Muscle layer of colon (tissue), 2 donors: Measurements from ENCODE around the gene POLA1.
"Not testable (repeated sequence)": the region's sequence is repeated elsewhere in the genome, so short reads cannot be mapped to it uniquely, and the experiment has no call there.

Experiments
- H3K27ac ChIP-seq: one replicate; pipeline ENCODE4 v1.7.0; 2013; ENCODE audit warnings: low read depth, mild to moderate bottlenecking, low read length, moderate library complexity
- H3K27me3 ChIP-seq, 2 donors: one replicate each; pipeline ENCODE4 v1.7.0; 2013; ENCODE audit warnings: low read length in 2 of 2, mild to moderate bottlenecking in 2 of 2; ENCODE audit not compliant: insufficient read depth in 2 of 2, control insufficient read depth in 1 of 2
- H3K36me3 ChIP-seq: one replicate; pipeline ENCODE4 v1.7.0; 2013; ENCODE audit warnings: mild to moderate bottlenecking, low read length; ENCODE audit not compliant: insufficient read depth
- H3K4me1 ChIP-seq: one replicate; pipeline ENCODE4 v1.7.0; 2013; ENCODE audit warnings: mild to moderate bottlenecking, low read length; ENCODE audit not compliant: insufficient read depth
- H3K4me3 ChIP-seq, 2 donors: one replicate each; pipeline ENCODE4 v1.7.0; 2013; ENCODE audit warnings: low read length in 2 of 2, low read depth in 1 of 2, mild to moderate bottlenecking in 1 of 2, moderate library complexity in 1 of 2
- H3K9ac ChIP-seq: one replicate; pipeline ENCODE4 v1.7.0; 2013; ENCODE audit warnings: low read length
- H3K9me3 ChIP-seq: one replicate; pipeline ENCODE4 v1.7.0; 2013; ENCODE audit warnings: mild to moderate bottlenecking, low read length
- donor health status: abdominal sarcoma.
- donor health status: Adenocarcinoma of cecum.

POLA1 gene

DNA sequence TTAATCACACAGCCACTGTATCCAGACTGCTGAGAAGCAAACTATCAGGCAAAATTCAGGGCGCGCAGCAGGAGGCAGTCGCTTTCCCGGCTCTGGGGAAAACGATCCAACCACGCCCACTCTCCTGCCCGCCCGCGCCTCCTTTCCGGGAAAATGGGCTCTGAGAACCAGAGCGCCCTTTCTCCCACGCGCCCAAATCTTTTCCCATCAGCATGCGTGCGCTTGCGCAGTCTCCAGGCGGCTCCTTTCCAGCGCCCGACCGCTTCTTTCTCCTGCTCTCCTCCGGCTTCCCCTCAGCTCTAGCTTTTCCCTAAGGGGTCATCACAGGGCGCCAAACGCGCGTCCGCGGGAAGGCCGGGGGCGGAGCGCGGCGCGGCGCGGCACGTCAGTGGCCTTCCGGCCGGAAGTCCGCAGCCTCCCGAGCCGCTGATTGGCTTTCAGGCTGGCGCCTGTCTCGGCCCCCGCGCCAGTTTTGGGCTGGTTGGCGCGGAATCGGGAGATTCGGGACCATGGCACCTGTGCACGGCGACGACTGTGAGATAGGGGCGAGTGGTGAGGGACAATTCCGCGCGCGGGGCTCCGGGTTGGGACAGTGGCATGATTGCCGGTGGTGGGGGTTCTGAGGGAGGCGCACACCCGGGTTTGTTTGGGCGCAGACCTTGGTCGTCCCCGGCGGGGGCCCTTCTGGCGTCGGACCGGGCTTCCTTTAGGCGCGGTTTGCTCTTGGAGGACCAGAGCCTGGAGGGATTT is at the start of gene POLA1:
Gene POLA1 (plus strand): TSS at position 466 of the 750 bp plus-strand sequence. CDS start 44 bp downstream, at position 510.
- no peaks in the 10 kb centered on the region for H3K27me3 ChIP-seq
- H3K36me3 ChIP-seq: no peaks in the 10 kb centered on the region
- peaks cover 6% of the 10 kb centered on the region for H3K4me1 ChIP-seq
- H3K4me3 ChIP-seq: peak within 1 kb of the TSS in 1 of 2 donors; percentile 74
- H3K27ac ChIP-seq: peak within 1 kb of the TSS; percentile 41
- no peaks in the 10 kb centered on the region for H3K9me3 ChIP-seq
- peak within 1 kb of the TSS; percentile 25 for H3K9ac ChIP-seq

GRCh38 chrX:24646006-24646405 is 47.7 kb upstream of the POLA1 start:
- Histone ChIP-seq H3K4me1 (peaks cover 5% of the 10 kb centered on the region), H3K27me3 (peaks cover 0 to 10% of the 10 kb centered on the region in 2 donors), H3K36me3 (no peaks in the 10 kb centered on the region), H3K9me3 (no peaks in the 10 kb centered on the region), H3K4me3 (peak overlapping the region in 1 of 2 donors; percentile 20), H3K9ac (no peak overlapping the region), H3K27ac (no peak overlapping the region)

GRCh38 chrX:24646745-24647182 is 47.0 kb upstream of the POLA1 start:
- no peaks in the 10 kb centered on the region for H3K36me3 ChIP-seq
- peaks cover 0 to 10% of the 10 kb centered on the region in 2 donors for H3K27me3 ChIP-seq
- no peak overlapping the region for H3K9ac ChIP-seq
- peak overlapping the region; percentile 23 for H3K27ac ChIP-seq
- peaks cover 5% of the 10 kb centered on the region for H3K4me1 ChIP-seq
- H3K9me3 ChIP-seq: no peaks in the 10 kb centered on the region
- peak overlapping the region in 1 of 2 donors; percentile 64 for H3K4me3 ChIP-seq

DNA sequence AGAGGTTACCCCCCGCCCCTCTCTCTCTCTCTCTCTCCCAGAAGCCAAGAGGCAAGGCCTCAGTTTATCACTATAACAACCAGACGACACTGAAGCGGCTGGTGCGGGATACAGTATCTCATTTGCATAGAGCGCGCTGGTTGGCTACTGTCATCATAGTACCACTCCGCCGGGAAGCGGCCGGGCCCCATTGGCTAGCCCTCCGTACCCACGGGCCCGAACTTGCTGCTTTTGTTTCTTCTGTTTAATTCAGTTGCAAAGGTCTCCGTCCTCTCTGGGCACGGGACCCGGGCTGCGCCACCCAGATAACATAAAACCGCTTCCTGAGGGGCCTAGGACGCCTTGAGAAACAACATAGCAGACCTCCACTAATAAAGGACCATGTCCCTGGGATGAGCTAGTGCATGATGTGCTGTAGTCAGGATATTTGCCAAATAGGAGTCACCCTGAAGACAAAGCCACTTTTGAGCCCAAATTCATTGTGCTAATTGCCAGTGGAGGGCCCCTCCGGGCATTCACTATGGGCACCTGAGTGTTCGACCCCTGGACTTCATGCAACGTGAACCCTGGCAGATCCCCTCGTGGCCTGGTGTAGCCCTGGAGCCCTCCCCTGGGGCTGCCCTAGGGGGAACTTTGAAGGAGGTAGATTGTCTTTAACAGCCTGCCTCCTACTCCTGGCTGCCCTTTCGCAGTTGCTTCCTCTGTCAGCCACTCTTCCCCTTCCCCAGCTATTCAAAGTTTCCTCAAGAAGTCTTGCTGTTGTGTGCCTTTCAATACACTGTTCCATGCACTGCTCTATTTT is 46.3 kb upstream of the POLA1 start, which contains the start of gene PCYT1B:
Gene PCYT1B (minus strand): TSS at position 91 of the 802 bp plus-strand sequence. CDS start 242 bp downstream, outside the sequence.
- Histone ChIP-seq H3K9me3 (no peaks in the 10 kb centered on the region), H3K27ac (peak within 1 kb of the TSS; percentile 23), H3K27me3 (peaks cover 0 to 10% of the 10 kb centered on the region in 2 donors), H3K4me1 (peaks cover 5% of the 10 kb centered on the region), H3K4me3 (peak within 1 kb of the TSS in 1 of 2 donors; percentile 64), H3K36me3 (no peaks in the 10 kb centered on the region), H3K9ac (no peak within 1 kb of the TSS)

DNA sequence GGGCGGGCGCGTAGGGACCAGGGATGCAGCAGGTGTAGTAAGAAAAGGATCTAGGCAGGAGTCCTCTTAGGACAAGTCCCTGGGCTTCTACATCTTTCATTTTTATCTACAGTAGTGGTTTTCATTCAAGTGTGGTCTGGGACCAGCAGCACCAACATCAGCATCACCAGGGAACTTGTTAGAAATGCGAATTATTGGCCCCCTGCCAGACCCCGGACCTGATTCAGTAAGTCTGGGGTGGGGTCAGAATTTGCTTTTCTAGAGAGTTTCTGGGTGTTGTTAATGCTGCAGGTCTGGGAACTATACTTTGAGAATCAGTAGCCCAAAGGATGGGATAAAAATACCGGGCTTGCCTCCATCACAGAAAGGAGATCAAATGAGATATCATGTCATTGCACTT is 45.2 kb upstream of the POLA1 start:
- Histone ChIP-seq H3K27ac (no peak overlapping the region), H3K4me3 (no peak overlapping the region), H3K36me3 (no peaks in the 10 kb centered on the region), H3K27me3 (peaks cover 0 to 10% of the 10 kb centered on the region in 2 donors), H3K9me3 (no peaks in the 10 kb centered on the region), H3K9ac (no peak overlapping the region), H3K4me1 (peaks cover 5% of the 10 kb centered on the region)

GRCh38 chrX:24651783-24652182 is 41.9 kb upstream of the POLA1 start:
- no peaks in the 10 kb centered on the region for H3K36me3 ChIP-seq
- H3K9me3 ChIP-seq: no peaks in the 10 kb centered on the region
- peaks cover 0 to 10% of the 10 kb centered on the region in 2 donors for H3K27me3 ChIP-seq
- no peak overlapping the region for H3K9ac ChIP-seq
- H3K27ac ChIP-seq: no peak overlapping the region
- H3K4me1 ChIP-seq: no peaks in the 10 kb centered on the region
- no peak overlapping the region for H3K4me3 ChIP-seq

DNA sequence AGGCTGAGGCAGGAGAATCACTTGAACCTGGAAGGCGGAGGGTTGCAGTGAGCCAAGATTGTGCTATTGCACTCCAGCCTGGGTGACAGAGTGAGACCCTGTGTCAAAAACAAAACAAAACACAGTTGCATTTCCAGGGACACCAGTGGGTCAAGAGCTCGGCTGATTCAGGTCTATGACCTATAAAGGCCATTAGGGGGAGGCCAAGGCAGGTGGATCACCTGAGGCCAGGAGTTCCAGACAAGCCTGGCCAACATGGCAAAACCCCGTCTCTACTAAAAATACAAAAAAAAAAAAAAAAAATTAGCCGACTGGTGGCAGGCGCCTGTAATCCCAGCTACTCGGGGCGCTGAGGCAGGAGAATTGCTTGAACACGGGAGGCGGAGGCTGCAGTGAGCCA is 38.0 kb upstream of the POLA1 start:
- not testable (repeated sequence) for H3K27ac ChIP-seq, H3K9me3 ChIP-seq, H3K4me3 ChIP-seq, H3K4me1 ChIP-seq, H3K9ac ChIP-seq, H3K27me3 ChIP-seq, H3K36me3 ChIP-seq

GRCh38 chrX:24657671-24658386 is 35.9 kb upstream of the POLA1 start:
- Histone ChIP-seq H3K36me3 (no peaks in the 10 kb centered on the region), H3K9me3 (no peaks in the 10 kb centered on the region), H3K27me3 (no peaks in the 10 kb centered on the region), H3K4me1 (no peaks in the 10 kb centered on the region), H3K4me3 (no peak overlapping the region), H3K9ac (no peak overlapping the region), H3K27ac (no peak overlapping the region)

GRCh38 chrX:24658421-24658820 is 35.3 kb upstream of the POLA1 start:
- Histone ChIP-seq H3K36me3 (no peaks in the 10 kb centered on the region), H3K4me3 (no peak overlapping the region), H3K27me3 (no peaks in the 10 kb centered on the region), H3K4me1 (no peaks in the 10 kb centered on the region), H3K27ac (no peak overlapping the region), H3K9ac (no peak overlapping the region), H3K9me3 (no peaks in the 10 kb centered on the region)

DNA sequence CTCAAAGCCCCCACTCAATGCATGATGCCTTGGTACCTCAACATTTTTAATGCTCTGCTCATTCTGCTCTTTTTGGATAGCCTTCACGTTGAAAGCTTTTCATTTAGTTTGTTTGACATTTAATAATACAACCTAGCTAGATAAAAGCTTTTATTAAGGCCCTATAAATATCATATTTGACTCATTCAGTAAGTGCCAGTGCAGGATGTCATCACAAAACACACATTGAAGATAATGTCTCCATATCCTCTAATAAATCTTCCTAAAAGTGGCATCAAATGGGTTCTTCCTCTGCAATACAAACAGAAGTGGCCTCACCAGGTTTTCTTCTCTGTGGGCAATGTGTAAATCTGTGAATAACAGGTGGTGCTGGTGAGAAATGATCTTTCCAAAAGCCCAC is 34.6 kb upstream of the POLA1 start:
- H3K9ac ChIP-seq: no peak overlapping the region
- H3K27me3 ChIP-seq: no peaks in the 10 kb centered on the region
- no peak overlapping the region for H3K27ac ChIP-seq
- no peaks in the 10 kb centered on the region for H3K4me1 ChIP-seq
- H3K4me3 ChIP-seq: no peak overlapping the region
- no peaks in the 10 kb centered on the region for H3K36me3 ChIP-seq
- no peaks in the 10 kb centered on the region for H3K9me3 ChIP-seq

GRCh38 chrX:24659646-24660045 is 34.1 kb upstream of the POLA1 start:
- Histone ChIP-seq H3K4me1 (no peaks in the 10 kb centered on the region), H3K27me3 (no peaks in the 10 kb centered on the region), H3K9me3 (no peaks in the 10 kb centered on the region), H3K27ac (no peak overlapping the region), H3K4me3 (no peak overlapping the region), H3K9ac (no peak overlapping the region), H3K36me3 (no peaks in the 10 kb centered on the region)
